ENCODE data around the gene PDE1C. TPM values are rescaled to one million over a fixed set of nuclear protein-coding genes. Genes with fewer than 3 reads are reported as not detected.

The PDE1C gene
- total and polyA plus RNA-seq, 2 of the 4 experiments (the other 2 are of a cell fraction): 14.2 to 61.5 TPM

- H3K27ac ChIP-seq (ENCODE audit: insufficient read depth, low read length): no peak overlapping the region
- H2BK120ac ChIP-seq (ENCODE audit: low read depth, low read length): peak overlapping the region; percentile 52; the same call in 1 of the 2 replicates
- H4K8ac ChIP-seq (ENCODE audit: low read depth in 2 of 2, low read length in 2 of 2): peak overlapping the region in 1 of 2 experiments; percentile 57; a peak in 1 of 4 replicates
- H2AFZ ChIP-seq (replicated peaks; ENCODE audit: low read length, poor library complexity): no peak overlapping the region
- H3K9me3 ChIP-seq (ENCODE audit: control insufficient read depth, insufficient read depth, low read length): no peaks in the 10 kb centered on the region
- H3K4ac ChIP-seq (ENCODE audit: low read depth, low read length): peak overlapping the region; percentile 45; the same call in 1 of the 2 replicates
- no peak overlapping the region for H2BK5ac ChIP-seq (ENCODE audit: low read depth, low read length, poor library complexity, severe bottlenecking)
- BruUV-seq (replicated peaks): no TSS peak
- intact Hi-C loops (cut with micrococcal nuclease) (no loop called here), dilution Hi-C loops (cut with HindIII; ENCODE audit: low sequenced_read_pairs, unreplicated experiment) (no loop called here), in situ Hi-C loops (cut with MboI; ENCODE audit: low sequenced_read_pairs) (no loop called here)
- no peak overlapping the region for H2BK20ac ChIP-seq (ENCODE audit: low read depth, low read length)
- no peak overlapping the region for H2AK5ac ChIP-seq (ENCODE audit: low read depth, low read length)
- no peaks in the 10 kb centered on the region for H3K27me3 ChIP-seq (ENCODE audit: control insufficient read depth, insufficient read depth, low read length)
- H4K5ac ChIP-seq (ENCODE audit: low read depth, low read length): peak overlapping the region; percentile 46; the same call in 1 of the 2 replicates
- H2BK15ac ChIP-seq (ENCODE audit: low read depth, low read length): peak overlapping the region; percentile 63; the same call in 1 of the 3 replicates
- no peak for DNase-seq
- no peak overlapping the region for H3K9ac ChIP-seq (ENCODE audit: low read depth, low read length)
- H3K56ac ChIP-seq (ENCODE audit: extremely low read depth, insufficient read depth, low read length): no peak overlapping the region
- H3K79me1 ChIP-seq (ENCODE audit: low read depth in 1 of 2, low read length in 2 of 2): peaks cover 11 to 24% of the 10 kb centered on the region in 2 experiments
- H3K18ac ChIP-seq (ENCODE audit: low read depth, low read length): no peak overlapping the region; the same call in 1 of the 2 replicates
- no peak for ATAC-seq (ENCODE audit: low read depth)
- no peak overlapping the region for H3K14ac ChIP-seq (replicated peaks; ENCODE audit: low read depth, low read length)
- no peak overlapping the region for H3K4me3 ChIP-seq (ENCODE audit: insufficient read depth, low read depth, low read length)
- H4K91ac ChIP-seq (ENCODE audit: insufficient read depth, low read depth, low read length): peak overlapping the region; percentile 16; the same call in 1 of the 2 replicates
- 70% methylated on average over 3 of the region's 10 CpGs; no CpG with 5 or more reads in 1 of the 2 experiments for WGBS, 2 experiments (ENCODE audit: extremely low coverage in 2 of 2, insufficient read length in 1 of 2)
- H3K36me3 ChIP-seq (ENCODE audit: control insufficient read depth, insufficient read depth, low read length): no peaks in the 10 kb centered on the region
- no peaks in the 10 kb centered on the region for H3K9me1 ChIP-seq (ENCODE audit: insufficient read depth, low read length)
- no peak overlapping the region for H3K4me2 ChIP-seq (ENCODE audit: low read depth, low read length)
- no peaks in the 10 kb centered on the region for H4K20me1 ChIP-seq (ENCODE audit: insufficient read depth, low read length)
- H3K4me1 ChIP-seq (ENCODE audit: control insufficient read depth, insufficient read depth, low read length): peaks cover 2% of the 10 kb centered on the region; the same call in 1 of the 2 replicates
- ChIA-PET CTCF (no interaction called here), POLR2A (ENCODE audit: unreplicated experiment) (no interaction called here)
- H3K23ac ChIP-seq (ENCODE audit: low read depth, low read length): peak overlapping the region; percentile 11; the same call in 1 of the 2 replicates
- no peak overlapping the region for H2AK9ac ChIP-seq (replicated peaks; ENCODE audit: low read depth, low read length, poor library complexity)
- TF ChIP-seq RAD21 (IDR thresholded peaks at IDR 0.05; ENCODE audit: low read length): no peak
- no peak for TF ChIP-seq BHLHE40 (IDR thresholded peaks at IDR 0.05; ENCODE audit: low read depth, low read length)
- TF ChIP-seq RCOR1 (IDR thresholded peaks at IDR 0.05; ENCODE audit: insufficient replicate concordance, low read length): no peak
- TF ChIP-seq CEBPB (IDR thresholded peaks at IDR 0.05; ENCODE audit: low read depth, low read length): no peak
- no peak for TF ChIP-seq ELK1 (IDR thresholded peaks at IDR 0.05; ENCODE audit: borderline replicate concordance, low read depth, low read length)
- TF ChIP-seq SMC3 (IDR thresholded peaks at IDR 0.05; ENCODE audit: low read depth, low read length): no peak
- TF ChIP-seq MXI1 (IDR thresholded peaks at IDR 0.05; ENCODE audit: borderline replicate concordance, low read depth, low read length): no peak
- no peak for TF ChIP-seq MAZ (IDR thresholded peaks at IDR 0.05; ENCODE audit: borderline replicate concordance, low read depth, low read length)
- TF ChIP-seq CHD1 (IDR thresholded peaks at IDR 0.05; ENCODE audit: low read depth, low read length): no peak
- TF ChIP-seq RFX5 (IDR thresholded peaks at IDR 0.05; ENCODE audit: low read depth, low read length): no peak
- no peak for TF ChIP-seq NFE2L2 (IDR thresholded peaks at IDR 0.05; ENCODE audit: low read depth, low read length)
- TF ChIP-seq MAFK (IDR thresholded peaks at IDR 0.05; ENCODE audit: low read depth, low read length): no peak
These were observed 134.8 kb downstream of the PDE1C start for GRCh38 chr7:31935124-31936054.

Data from IMR-90 (cell line).